DMS 273 (cell line): ENCODE results near the gene GBP7.
"Not testable (repeated sequence)": the region's sequence is repeated elsewhere in the genome, so short reads cannot be mapped to it uniquely, and the experiment has no call there.

Experiments used
- DNase-seq: peaks from one replicate; lab custom pipeline; 2025; ENCODE audit not compliant: unreplicated experiment; lab: John Stamatoyannopoulos, UW

The GBP7 gene

DNA sequence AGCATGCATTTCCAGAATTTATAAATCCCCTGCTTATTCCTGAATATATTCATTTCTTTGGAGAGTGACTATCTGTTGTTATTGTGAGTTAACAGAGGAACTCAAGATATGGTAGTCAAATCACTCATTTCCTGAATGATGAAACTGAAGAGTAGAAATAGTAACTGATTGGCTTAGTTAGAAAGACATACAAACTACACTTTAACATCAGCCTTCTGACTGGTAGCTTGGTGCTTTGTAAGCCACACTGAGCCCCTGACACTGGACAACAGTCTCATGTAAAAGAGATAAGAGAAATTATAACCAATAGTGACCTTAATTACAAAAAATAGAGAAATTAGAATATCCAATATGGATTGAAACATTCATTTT, 4.8 kb downstream of the GBP7 start:
- DNase-seq: no peak

DNA sequence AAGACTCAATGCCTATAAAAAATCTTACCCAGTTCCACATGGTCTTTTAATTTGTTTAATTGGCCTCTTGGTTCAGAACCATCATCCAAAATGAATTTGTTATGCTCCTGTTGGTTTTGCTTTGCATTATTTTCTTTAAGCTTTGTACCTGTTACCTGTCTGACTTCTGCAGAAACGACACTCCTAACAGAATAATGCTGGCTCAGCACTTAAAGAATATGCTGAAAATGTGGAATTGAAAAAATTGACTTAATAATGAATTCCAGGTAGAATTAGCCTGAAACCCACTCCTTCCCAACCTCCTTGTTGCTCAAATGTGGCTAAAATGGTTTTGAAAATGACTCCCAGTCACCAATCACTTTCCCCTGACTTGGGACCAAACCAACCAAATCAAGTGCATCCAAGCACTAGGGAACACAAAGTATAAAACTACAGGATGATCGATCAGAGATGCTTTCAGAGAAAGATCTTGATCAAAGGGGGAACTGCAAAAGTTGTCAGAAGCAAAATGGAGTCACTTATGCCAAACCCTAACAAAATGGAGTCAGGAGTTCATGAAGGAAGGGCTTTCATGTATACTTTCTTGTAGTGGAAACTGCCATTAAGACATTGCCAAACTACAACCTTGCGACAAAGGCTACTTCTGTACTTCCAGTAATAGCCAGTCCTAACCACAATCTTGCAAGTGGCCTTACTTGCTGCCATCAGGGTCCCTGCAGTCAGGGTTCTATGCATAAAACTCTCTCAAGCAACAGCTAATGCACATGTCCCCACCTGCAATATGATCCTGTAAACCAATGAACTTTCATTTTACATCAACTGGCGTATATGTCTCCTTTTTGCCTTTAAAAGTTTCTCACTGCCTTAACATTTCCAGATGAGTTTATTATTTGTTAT, 5.4 kb downstream of the GBP7 start:
- no peak for DNase-seq

GRCh38 chr1:89169166-89169565, 6.6 kb downstream of the GBP7 start:
- DNase-seq: no peak

DNA sequence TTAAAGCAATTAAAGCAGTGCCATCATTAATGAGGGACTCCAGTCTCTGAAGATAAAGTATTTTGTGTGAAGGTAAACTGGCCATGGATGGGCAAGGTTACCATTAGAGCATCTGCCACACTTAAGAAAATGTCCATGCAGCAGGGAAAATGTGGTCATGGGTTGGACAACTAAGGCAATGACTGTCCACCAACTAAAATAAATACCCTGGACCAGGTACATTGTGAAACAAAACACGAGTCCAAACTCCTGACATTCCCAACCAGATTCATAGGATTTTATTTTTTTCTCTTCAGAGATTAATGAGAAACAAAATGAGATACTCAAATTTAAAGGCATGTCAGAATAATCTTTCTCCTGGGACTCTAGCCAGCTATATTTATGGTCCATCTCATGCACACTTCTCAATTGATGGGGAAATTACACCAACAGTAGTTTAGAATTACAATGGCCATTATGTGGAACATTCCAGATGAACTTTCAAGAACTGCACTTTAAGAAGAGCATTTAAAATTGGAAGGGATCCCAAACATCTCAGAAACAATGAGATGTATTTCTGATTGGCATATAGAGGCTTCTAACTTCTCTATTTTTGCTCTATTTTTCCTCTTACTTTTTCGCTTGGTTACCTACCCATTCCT, 8.1 kb downstream of the GBP7 start:
- no peak for DNase-seq

DNA sequence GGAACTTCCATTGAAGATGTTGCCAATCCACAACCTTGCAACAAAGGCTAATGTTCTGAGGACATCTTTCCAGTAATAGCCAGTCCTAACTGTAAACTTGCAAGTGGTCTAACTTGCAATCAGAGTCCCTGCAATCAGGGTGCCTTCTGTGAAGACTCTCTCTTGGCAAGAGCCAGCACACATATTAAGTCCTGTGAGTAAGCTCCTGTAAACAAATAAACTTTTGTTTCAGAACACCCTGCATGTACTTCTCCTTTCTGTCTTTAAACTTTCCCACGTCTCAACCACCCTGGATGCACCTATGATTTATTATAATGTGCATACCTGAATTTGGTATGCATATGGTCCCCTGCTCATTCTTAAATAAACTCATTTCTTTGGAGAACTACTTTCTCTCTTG, 9.1 kb downstream of the GBP7 start:
- DNase-seq: no peak

DNA sequence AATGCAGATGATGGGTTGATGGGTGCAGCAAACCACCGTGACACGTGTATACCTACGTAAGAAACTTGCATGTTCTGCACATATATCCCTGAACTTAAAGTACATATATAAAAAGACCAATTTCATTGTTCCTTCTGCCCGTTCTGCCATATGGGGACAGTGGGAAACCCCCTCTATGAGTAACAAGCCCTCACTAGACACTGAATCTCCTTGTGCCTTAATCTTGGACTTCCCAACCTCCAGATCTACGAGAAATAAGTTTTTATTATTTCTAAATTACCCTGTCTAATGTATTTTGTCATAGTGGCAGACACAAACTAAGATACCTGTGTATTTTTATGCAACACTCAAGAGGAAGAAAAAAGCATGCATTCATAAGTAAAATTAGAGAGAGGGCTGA, 10.0 kb downstream of the GBP7 start:
- no peak for DNase-seq

DNA sequence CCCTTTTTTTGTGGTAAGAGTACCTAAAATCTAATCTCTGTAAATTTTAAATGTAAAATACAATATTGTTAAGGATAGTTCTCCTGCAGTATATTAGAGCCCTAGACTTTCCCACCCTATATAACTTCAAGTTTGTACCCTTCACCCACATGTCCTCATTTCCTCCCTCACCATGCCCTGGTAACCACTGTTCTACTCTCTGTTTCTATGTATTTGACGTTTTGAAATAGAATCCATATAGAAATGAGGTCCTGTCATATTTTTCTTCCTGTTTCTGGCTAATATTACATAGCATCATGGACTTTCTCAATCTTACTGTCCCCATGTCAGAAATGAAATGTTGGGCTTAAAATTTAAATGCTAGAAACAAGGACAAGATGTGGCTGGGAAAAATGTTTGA, 24.8 kb downstream of the GBP7 start:
- no peak for DNase-seq

- no peak for DNase-seq
Measured at GRCh38 chr1:89149976-89150375, 25.8 kb downstream of the GBP7 start.

DNA sequence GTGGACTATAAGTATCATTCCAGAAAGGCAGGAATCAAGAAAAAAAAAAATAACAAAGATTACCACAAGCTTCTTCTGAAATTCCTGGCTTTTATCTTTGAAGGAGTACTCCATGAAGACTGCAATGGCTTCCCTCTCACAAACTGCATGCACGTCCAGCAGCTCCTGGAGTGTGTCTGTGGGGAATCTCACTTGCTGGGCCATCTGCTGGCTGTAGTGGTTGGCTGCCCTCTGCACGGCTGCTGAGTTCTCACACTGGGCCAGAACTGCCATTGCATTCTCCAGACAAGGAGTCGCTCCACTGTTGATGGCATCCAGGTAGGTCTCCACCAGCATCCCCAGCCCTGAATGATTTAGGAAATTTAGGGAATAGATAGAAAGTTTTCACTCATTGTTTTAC, 26.6 kb downstream of the GBP7 start:
- peak; percentile 19 for DNase-seq

GRCh38 chr1:89147678-89148658, 27.8 kb downstream of the GBP7 start:
- no peak for DNase-seq

DNA sequence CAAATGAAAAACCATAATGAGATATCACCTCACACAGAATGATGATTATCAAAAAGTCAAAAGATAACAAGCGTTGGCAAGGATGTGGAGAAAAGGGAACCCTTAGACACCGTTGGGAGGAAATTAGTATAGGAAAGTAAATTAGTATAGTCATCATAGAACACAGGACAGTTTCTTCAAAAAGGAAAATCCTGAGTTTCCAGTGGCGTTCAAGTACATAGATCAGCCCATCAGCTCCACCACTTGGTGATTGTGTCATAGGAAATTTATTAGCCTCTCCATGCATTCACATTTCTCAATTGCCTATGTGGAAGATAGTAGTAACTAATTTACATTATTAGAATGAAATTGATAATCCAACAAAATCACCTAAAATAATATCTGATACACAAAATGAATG, 29.1 kb downstream of the GBP7 start:
- DNase-seq: no peak

GRCh38 chr1:89143484-89143883, 32.3 kb downstream of the GBP7 start:
- no peak for DNase-seq

DNA sequence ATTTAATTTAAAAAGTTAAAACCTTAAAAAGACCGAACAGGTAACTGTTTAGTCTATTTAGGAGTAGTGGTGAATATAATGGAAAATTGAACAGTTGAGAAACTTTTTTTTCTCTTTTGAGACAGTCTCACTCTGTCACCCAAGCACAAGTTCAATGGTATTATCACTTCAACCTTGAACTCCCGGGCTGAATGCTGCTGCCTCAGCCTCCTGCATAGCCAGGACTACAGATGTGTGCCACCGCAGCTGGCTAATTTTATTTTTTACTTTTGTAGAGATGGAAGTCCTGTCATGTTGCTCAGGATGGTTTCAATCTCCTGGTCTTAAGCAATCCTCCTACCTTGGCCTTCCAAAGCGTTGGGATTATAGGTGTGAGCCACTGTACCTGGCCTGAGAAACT, 33.6 kb downstream of the GBP7 start:
- DNase-seq: no peak

DNA sequence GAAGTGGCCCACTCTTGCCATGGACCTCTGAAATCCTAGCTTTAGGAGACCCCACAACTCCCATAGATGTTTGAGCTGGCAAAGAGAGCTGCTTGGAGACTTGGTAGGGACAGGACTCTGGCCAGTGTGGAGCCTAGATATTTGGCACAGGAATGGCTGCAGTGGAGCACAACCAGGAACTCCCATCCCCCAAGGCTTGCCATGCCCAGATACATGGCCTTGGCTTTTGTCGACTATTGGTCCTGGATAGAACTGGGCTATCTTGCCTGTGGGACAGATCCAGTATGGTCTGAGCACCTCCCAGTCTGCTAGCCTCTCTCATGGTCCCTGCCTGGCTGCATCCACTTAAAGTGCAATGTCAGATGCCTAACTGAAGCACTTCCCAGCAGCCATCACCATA, 42.1 kb downstream of the GBP7 start:
- no peak for DNase-seq

DNA sequence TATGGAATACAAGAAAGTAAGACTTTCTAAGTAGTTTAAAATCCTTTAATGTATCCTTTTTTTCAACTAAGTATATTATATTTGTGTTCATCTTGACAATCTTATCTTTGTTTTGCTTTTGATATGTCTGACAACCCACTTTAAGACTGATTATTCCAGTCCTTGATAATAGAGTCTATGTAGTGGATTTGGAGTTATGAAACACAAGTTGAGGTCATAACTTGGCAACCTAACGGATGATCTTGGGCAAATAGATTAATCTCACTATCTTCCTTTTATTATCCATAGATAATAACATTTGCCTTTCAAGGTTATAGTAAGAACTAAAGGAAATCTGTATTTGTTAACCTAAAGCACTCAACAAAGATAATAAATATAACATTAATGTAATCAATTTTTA, 45.1 kb downstream of the GBP7 start:
- no peak for DNase-seq

- DNase-seq: no peak
Measured at GRCh38 chr1:89129911-89130310, 45.9 kb downstream of the GBP7 start.

DNA sequence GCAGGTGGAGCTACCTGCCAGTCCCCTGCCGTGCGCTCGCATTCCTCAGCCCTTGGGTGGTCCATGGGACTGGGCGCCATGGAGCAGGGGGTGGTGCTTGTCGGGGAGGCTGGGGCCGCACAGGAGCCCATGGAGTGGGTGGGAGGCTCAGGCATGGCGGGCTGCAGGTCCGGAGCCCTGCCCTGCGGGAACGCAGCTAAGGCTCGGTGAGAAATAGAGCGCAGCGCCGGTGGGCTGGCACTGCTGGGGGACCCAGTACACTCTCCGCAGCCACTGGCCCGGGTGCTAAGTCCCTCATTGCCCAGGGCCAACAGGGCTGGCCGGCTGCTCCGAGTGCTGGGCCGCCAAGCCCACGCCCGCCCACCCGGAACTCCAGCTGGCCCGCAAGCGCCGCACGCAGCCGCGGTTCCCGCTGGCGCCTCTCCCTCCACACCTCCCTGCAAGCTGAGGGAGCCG, 47.8 kb downstream of the GBP7 start:
- DNase-seq: not testable (repeated sequence)

- not testable (repeated sequence) for DNase-seq
Measured at GRCh38 chr1:89126602-89127565, 48.9 kb downstream of the GBP7 start.

GRCh38 chr1:89125913-89126580, 49.8 kb downstream of the GBP7 start, which contains the start of gene GBP2:
GBP2 (minus strand) TSS chr1:89126114; CDS start chr1:89121966, 4,148 bp downstream.
- DNase-seq: peak; percentile 48
